SJSA1 (cell line): ENCODE measurements around the gene DNAJB12. TPM values are rescaled to one million over a fixed set of nuclear protein-coding genes. Genes with fewer than 3 reads are reported as not detected.

ENCODE experiments used
- DNase-seq, 2 experiments: peaks; one replicate each; pipeline ENCODE4 v3.0.0-alpha.2; 2015 to 2020; ENCODE audit warnings: low spot score in 2 of 2, low read depth in 1 of 2
- H3K27ac ChIP-seq: fragments of 250-450 bp; sonication (Bioruptor Pico); 2 replicates; pipeline ENCODE4 v1.5.1; 2020; ENCODE audit warnings: mild to moderate bottlenecking, moderate library complexity
- H3K27me3 ChIP-seq: fragments of 250-450 bp; sonication (Bioruptor Pico); replicated peaks from 2 replicates; pipeline ENCODE4 v1.5.1; 2020; ENCODE audit warnings: mild to moderate bottlenecking, moderate library complexity
- H3K36me3 ChIP-seq: fragments of 250-450 bp; sonication (Bioruptor Pico); 2 replicates; pipeline ENCODE4 v1.5.1; 2020; ENCODE audit warnings: mild to moderate bottlenecking
- H3K4me1 ChIP-seq: fragments of 250-450 bp; sonication (Bioruptor Pico); replicated peaks from 2 replicates; pipeline ENCODE4 v1.6.1; 2021; ENCODE audit warnings: mild to moderate bottlenecking
- H3K4me3 ChIP-seq: fragments of 250-450 bp; sonication (Bioruptor Pico); 2 replicates; pipeline ENCODE4 v1.5.1; 2020; ENCODE audit warnings: mild to moderate bottlenecking
- H3K9me3 ChIP-seq: fragments of 250-450 bp; sonication (Bioruptor Pico); replicated peaks from 2 replicates; pipeline ENCODE4 v1.5.1; 2020; ENCODE audit warnings: mild to moderate bottlenecking
- total RNA-seq: library from RNA; depleted of rRNA; stranded (reverse); fragments of >200 nt; shearing (Covaris generic); gene quantifications from 2 replicates; pipeline ENCODE4 v1.2.3, GENCODE V29; 2014

Gene DNAJB12
- total RNA-seq, 1 experiment from 2014 or later: 36.1 TPM

- no peak for DNase-seq
- Histone ChIP-seq H3K27ac (no peak overlapping the region), H3K27me3 (no peaks in the 10 kb centered on the region), H3K9me3 (no peaks in the 10 kb centered on the region), H3K36me3 (peaks cover 62% of the 10 kb centered on the region), H3K4me1 (peaks cover 14% of the 10 kb centered on the region), H3K4me3 (no peak overlapping the region)
Measured at GRCh38 chr10:72344932-72345331, 9.8 kb downstream of the DNAJB12 start.

GRCh38 chr10:72342911-72343310, 11.8 kb downstream of the DNAJB12 start:
- no peaks in the 10 kb centered on the region for H3K27me3 ChIP-seq
- H3K9me3 ChIP-seq: no peaks in the 10 kb centered on the region
- H3K27ac ChIP-seq: no peak overlapping the region
- H3K4me1 ChIP-seq: peaks cover 14% of the 10 kb centered on the region
- DNase-seq: no peak
- no peak overlapping the region for H3K4me3 ChIP-seq
- peaks cover 62% of the 10 kb centered on the region for H3K36me3 ChIP-seq

GRCh38 chr10:72340510-72341261, 14.0 kb downstream of the DNAJB12 start:
- DNase-seq: peak; percentile 54 to 72
- Histone ChIP-seq H3K27ac (no peak overlapping the region), H3K4me1 (peaks cover 29% of the 10 kb centered on the region), H3K4me3 (no peak overlapping the region), H3K36me3 (peaks cover 79% of the 10 kb centered on the region), H3K9me3 (no peaks in the 10 kb centered on the region), H3K27me3 (no peaks in the 10 kb centered on the region)

DNA sequence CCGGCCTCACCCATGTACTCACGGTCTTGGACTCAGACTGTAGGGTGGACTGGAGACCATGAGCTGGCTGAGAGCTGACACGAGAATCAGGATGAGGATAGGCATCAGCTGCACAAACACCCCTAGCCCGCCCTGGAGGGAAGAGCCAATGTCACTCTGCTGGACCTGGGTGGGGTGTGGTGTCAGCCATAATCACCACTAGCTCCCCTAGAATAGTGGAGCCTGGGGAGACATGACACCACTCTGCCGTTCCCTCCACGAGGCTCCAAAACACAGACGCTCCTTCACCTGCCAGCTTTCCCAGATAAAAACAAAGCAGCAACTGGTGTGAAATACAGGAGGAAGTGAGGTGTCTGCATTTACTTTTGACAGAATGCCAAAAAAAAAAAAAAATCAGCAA, 16.5 kb downstream of the DNAJB12 start:
- Histone ChIP-seq H3K27ac (no peak overlapping the region), H3K27me3 (no peaks in the 10 kb centered on the region), H3K4me1 (peaks cover 45% of the 10 kb centered on the region), H3K4me3 (no peak overlapping the region), H3K9me3 (no peaks in the 10 kb centered on the region), H3K36me3 (peaks cover 87% of the 10 kb centered on the region)
- no peak for DNase-seq

- DNase-seq: no peak
- H3K36me3 ChIP-seq: peaks cover 83% of the 10 kb centered on the region
- H3K27me3 ChIP-seq: no peaks in the 10 kb centered on the region
- H3K27ac ChIP-seq: no peak overlapping the region
- H3K9me3 ChIP-seq: no peaks in the 10 kb centered on the region
- peaks cover 45% of the 10 kb centered on the region for H3K4me1 ChIP-seq
- H3K4me3 ChIP-seq: no peak overlapping the region
Measured at GRCh38 chr10:72337722-72338121, 17.0 kb downstream of the DNAJB12 start.

- H3K4me3 ChIP-seq: no peak overlapping the region
- H3K4me1 ChIP-seq: peaks cover 49% of the 10 kb centered on the region
- H3K27me3 ChIP-seq: no peaks in the 10 kb centered on the region
- H3K9me3 ChIP-seq: no peaks in the 10 kb centered on the region
- no peak overlapping the region for H3K27ac ChIP-seq
- peak; percentile 72 to 81 for DNase-seq
- peaks cover 79% of the 10 kb centered on the region for H3K36me3 ChIP-seq
Measured at GRCh38 chr10:72337039-72337629, 17.6 kb downstream of the DNAJB12 start.

DNA sequence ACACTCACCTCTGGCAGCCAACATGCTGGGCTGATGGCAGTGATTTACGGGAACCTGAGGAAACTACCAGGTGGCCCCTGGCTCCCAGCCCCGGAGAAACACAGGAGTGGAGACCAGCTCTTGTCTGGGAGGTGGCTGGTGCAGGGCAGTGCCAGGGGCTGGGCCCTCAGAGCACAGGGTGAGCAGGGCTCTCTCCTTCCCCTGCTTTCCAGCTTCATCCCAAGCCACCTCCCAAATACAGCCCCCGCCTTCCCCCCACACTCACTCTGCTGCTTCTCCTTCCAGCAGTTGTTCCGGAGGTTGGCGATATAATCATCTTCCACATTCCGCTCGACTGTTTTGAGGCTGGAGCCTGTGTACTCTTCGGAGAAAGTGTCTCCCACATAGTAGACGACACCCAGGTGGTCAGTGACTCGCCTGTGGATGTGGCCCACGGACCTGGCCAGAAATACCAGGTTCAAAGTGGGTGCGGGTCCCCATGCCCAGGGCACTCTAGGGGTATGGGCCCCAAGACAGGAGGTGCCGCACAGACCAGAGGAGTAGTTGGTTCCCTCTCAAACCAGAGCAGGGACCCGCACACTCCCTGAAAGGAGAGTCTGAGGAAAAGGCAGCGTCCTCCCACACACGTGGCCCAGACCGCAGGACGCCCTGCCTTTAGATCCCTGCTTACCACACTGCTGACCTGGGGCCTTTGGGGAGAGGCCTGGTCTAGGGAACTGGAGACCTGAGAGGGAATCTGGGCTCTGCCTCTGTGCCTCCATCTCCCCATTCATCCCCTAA, 18.3 kb downstream of the DNAJB12 start:
- H3K9me3 ChIP-seq: no peaks in the 10 kb centered on the region
- peaks cover 72% of the 10 kb centered on the region for H3K36me3 ChIP-seq
- no peak overlapping the region for H3K4me3 ChIP-seq
- DNase-seq: no peak
- H3K27me3 ChIP-seq: no peaks in the 10 kb centered on the region
- no peak overlapping the region for H3K27ac ChIP-seq
- peaks cover 54% of the 10 kb centered on the region for H3K4me1 ChIP-seq

DNA sequence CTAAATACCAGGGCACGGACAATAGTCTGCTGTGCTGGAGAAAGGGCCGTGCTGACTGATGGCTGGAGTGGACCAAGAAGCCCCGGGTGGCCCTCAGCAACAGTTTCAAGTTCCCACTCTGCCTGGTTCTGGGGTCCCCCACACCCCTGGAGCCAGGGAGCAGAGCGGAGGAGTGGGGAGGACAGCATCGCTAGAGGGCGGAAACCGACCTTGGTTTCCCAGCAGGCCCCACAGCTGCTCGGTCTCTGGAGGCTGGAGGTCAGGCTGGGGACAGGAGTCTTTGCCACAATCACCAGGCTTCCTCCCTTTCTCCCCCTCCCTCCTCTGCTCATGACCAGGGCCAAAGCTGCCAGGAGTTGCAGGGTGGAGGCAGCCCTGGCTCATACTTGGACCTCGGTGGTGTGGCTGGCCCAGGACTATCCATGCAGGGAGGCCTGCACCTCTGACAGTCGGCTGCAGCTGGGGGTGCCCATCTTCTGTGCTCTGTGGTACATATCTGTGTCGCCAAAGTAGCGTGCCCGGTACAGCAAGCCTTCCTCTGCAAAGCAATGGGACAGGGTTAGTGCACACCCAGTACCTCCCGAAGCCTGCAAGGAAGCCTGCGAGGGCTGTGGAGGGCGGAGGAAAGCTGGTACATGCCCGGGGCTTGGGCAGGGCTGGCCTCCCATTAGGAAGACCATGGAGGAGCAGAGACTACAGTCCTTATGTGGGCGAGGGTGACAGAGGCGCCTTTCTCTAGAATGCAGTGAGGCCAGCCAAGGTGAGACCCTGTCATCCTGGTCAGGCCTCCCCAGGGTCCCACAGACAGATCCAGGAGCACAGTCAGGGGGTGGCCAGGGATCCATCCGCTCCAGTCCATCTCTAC, 19.1 kb downstream of the DNAJB12 start:
- H3K9me3 ChIP-seq: no peaks in the 10 kb centered on the region
- peaks cover 64% of the 10 kb centered on the region for H3K36me3 ChIP-seq
- peak in 1 of 2 experiments; percentile 57 for DNase-seq
- H3K4me1 ChIP-seq: peaks cover 51% of the 10 kb centered on the region
- H3K27me3 ChIP-seq: no peaks in the 10 kb centered on the region
- H3K27ac ChIP-seq: peak overlapping the region; percentile 68
- H3K4me3 ChIP-seq: no peak overlapping the region

- H3K27me3 ChIP-seq: no peaks in the 10 kb centered on the region
- H3K36me3 ChIP-seq: peaks cover 57% of the 10 kb centered on the region
- peak overlapping the region; percentile 68 for H3K27ac ChIP-seq
- H3K4me1 ChIP-seq: peaks cover 48% of the 10 kb centered on the region
- no peaks in the 10 kb centered on the region for H3K9me3 ChIP-seq
- no peak overlapping the region for H3K4me3 ChIP-seq
- peak; percentile 86 to 87 for DNase-seq
Measured at GRCh38 chr10:72334825-72335393, 19.8 kb downstream of the DNAJB12 start.

DNA sequence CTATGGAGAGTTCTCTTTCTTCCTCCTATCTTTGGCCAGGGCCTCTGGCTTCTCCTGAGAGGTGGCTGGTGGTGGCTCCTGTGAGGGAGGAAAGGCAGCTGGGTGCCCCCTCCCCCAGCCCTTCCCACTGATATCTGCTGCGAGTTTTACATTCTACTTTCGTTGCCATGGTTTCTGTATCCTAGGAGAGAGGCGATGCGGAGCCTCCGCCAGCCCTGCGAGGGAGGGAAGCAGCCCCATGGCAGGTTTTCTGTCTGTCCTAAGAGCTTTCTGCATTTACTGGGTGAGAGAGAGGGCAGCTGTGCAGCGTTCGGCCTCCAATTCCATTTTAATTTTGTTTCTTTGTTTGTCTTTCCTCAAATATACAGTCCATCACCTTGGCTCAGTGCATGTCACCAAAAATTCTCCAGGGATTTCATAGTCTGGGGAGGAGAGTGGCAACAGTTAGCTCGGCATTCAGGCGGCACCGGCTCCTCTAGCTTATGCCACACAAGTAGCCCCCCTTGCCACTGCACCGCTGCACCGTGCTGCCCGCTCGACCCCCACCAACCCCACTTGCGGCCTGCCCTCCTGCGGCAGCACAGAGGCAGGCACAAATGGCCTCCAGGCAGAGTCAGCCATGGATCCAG, 20.4 kb downstream of the DNAJB12 start:
- H3K27me3 ChIP-seq: no peaks in the 10 kb centered on the region
- no peak overlapping the region; the same call in 1 of the 2 replicates for H3K27ac ChIP-seq
- no peak for DNase-seq
- H3K9me3 ChIP-seq: no peaks in the 10 kb centered on the region
- H3K36me3 ChIP-seq: peaks cover 53% of the 10 kb centered on the region
- H3K4me3 ChIP-seq: no peak overlapping the region
- H3K4me1 ChIP-seq: peaks cover 48% of the 10 kb centered on the region

DNA sequence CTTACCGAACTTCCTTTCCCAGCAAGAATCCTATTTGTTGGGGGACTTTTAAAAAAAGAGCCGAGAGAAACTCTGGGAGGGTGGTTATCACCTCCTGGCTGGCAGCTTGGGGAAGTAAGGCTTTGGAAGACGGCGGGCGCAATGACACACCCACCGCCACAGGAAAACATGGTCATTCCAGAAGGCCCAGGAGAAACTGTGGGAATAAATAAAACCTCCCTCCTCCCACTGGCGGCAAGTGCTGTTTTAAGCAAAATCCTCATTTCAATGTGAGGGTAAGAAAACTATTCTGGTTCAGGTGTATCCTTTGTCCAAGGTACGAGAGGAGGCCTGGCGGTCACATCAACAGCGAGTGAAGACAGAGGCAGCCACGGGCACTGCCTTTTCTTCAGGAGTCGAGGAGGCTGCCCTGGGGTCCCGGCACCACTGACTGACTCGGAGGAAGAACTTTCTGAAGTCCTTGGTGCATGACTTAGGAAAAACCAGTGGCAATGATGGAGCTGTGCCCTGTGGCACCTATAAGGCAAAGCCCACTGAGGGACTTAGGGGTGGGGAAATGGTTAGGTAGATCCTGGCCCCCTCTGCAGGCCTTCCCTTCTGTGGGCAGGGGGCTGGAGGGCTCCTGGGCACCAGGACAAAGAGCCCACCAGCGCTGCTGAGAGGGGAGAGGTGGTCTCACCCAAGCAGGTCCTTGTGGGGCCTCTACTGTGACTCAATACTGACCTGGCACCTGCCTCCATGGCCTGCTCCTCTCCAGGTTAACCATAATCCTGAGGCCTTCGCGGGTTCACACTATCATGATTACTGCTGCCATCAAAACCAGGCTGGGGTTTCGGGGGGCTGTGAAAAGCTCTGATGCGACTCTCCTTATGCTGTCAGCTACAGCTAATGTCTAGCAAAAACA, 21.4 kb downstream of the DNAJB12 start:
- Histone ChIP-seq H3K36me3 (peaks cover 52% of the 10 kb centered on the region), H3K27me3 (no peaks in the 10 kb centered on the region), H3K4me3 (no peak overlapping the region), H3K27ac (no peak overlapping the region), H3K4me1 (peaks cover 50% of the 10 kb centered on the region), H3K9me3 (no peaks in the 10 kb centered on the region)
- no peak for DNase-seq
